ENCODE measurements around the gene TGFA.

Gene TGFA

DNA sequence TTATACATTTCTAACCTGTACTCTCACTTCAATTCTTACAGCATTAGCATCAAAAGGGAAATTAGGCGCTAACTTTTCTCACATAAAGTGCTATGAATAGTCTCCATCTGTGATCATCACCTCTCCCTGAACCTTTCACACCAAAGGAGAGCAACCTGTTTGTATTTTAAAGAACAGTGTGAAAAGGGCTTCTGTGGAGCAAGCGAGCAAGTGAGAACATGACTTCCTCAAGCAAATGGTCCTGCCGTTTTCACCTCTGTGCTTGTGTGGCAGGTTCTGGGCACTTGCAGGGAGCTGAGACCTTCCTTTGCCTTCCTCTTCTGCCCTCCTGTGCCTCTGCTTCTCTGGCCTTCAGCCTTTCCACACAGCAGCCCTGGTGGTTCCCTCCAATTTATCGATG lies 51.9 kb downstream of the TGFA start:
- H3K9ac ChIP-seq (ENCODE audit: low read length) = no peak overlapping the region
- no peak for DNase-seq
- no peak overlapping the region for H4K12ac ChIP-seq (ENCODE audit: low read depth, low read length)
- H3K4me3 ChIP-seq (ENCODE audit: low read depth, low read length) = peak overlapping the region; percentile 6
- no peaks in the 10 kb centered on the region for H3K27me3 ChIP-seq (ENCODE audit: insufficient read depth, low read length)
- no peak overlapping the region for H3K4me2 ChIP-seq (ENCODE audit: low read length)
- H3K36me3 ChIP-seq (ENCODE audit: control insufficient read depth in 1 of 2, insufficient read depth in 2 of 2, low read length in 2 of 2) = no peaks in the 10 kb centered on the region
- H3K18ac ChIP-seq (ENCODE audit: low read length) = no peak overlapping the region
- no CpG with 5 or more reads among the region's 4 CpGs for WGBS (ENCODE audit: extremely low coverage, insufficient coverage, insufficient read length)
- H2BK120ac ChIP-seq (ENCODE audit: insufficient read depth, low read length, poor library complexity) = no peak overlapping the region
- H2AFZ ChIP-seq (ENCODE audit: insufficient read depth, low read length, poor library complexity) = no peak overlapping the region
- no peak overlapping the region for H3K4ac ChIP-seq (ENCODE audit: low read depth, low read length)
- H4K8ac ChIP-seq (ENCODE audit: low read depth, low read length) = no peak overlapping the region
- H3K4me1 ChIP-seq (ENCODE audit: control insufficient read depth in 1 of 2, insufficient read depth in 2 of 2, low read length in 2 of 2) = no peaks in the 10 kb centered on the region
- no peak overlapping the region for H2AK5ac ChIP-seq (ENCODE audit: low read length)
- H4K91ac ChIP-seq (ENCODE audit: low read depth, low read length) = no peak overlapping the region
- H2BK5ac ChIP-seq (ENCODE audit: low read depth, low read length, poor library complexity) = no peak overlapping the region
- no peak overlapping the region for H3K27ac ChIP-seq (ENCODE audit: low read depth, low read length)
- H2BK12ac ChIP-seq (ENCODE audit: low read length) = no peak overlapping the region
- no peaks in the 10 kb centered on the region for H3K79me2 ChIP-seq (ENCODE audit: control insufficient read depth, insufficient read depth, low read length, poor library complexity)
- H3K14ac ChIP-seq (ENCODE audit: low read length) = no peak overlapping the region
- H3K79me1 ChIP-seq (ENCODE audit: low read length) = no peaks in the 10 kb centered on the region
- H3K23ac ChIP-seq (ENCODE audit: low read length) = no peak overlapping the region
- H3K9me3 ChIP-seq (ENCODE audit: insufficient read depth, low read depth, low read length) = no peaks in the 10 kb centered on the region

- H4K12ac ChIP-seq (ENCODE audit: low read depth, low read length) = no peak overlapping the region
- H3K23ac ChIP-seq (ENCODE audit: low read length) = no peak overlapping the region
- no peak overlapping the region for H3K14ac ChIP-seq (ENCODE audit: low read length)
- H4K8ac ChIP-seq (ENCODE audit: low read depth, low read length) = no peak overlapping the region
- no peak overlapping the region for H3K9ac ChIP-seq (ENCODE audit: low read length)
- H4K91ac ChIP-seq (ENCODE audit: low read depth, low read length) = no peak overlapping the region
- H3K4me2 ChIP-seq (ENCODE audit: low read length) = no peak overlapping the region
- no CpG with 5 or more reads among the region's 1 CpG for WGBS (ENCODE audit: extremely low coverage, insufficient coverage, insufficient read length)
- DNase-seq = no peak
- H3K4me1 ChIP-seq (ENCODE audit: control insufficient read depth in 1 of 2, insufficient read depth in 2 of 2, low read length in 2 of 2) = no peaks in the 10 kb centered on the region
- H2BK120ac ChIP-seq (ENCODE audit: insufficient read depth, low read length, poor library complexity) = no peak overlapping the region
- no peak overlapping the region for H3K4me3 ChIP-seq (ENCODE audit: low read depth, low read length)
- H2AK5ac ChIP-seq (ENCODE audit: low read length) = no peak overlapping the region
- no peaks in the 10 kb centered on the region for H3K27me3 ChIP-seq (ENCODE audit: insufficient read depth, low read length)
- H3K79me2 ChIP-seq (ENCODE audit: control insufficient read depth, insufficient read depth, low read length, poor library complexity) = no peaks in the 10 kb centered on the region
- H3K79me1 ChIP-seq (ENCODE audit: low read length) = no peaks in the 10 kb centered on the region
- H3K9me3 ChIP-seq (ENCODE audit: insufficient read depth, low read depth, low read length) = no peaks in the 10 kb centered on the region
- no peak overlapping the region for H3K27ac ChIP-seq (ENCODE audit: low read depth, low read length)
- H3K36me3 ChIP-seq (ENCODE audit: control insufficient read depth in 1 of 2, insufficient read depth in 2 of 2, low read length in 2 of 2) = no peaks in the 10 kb centered on the region
- H3K4ac ChIP-seq (ENCODE audit: low read depth, low read length) = no peak overlapping the region
- H2BK12ac ChIP-seq (ENCODE audit: low read length) = no peak overlapping the region
- H2AFZ ChIP-seq (ENCODE audit: insufficient read depth, low read length, poor library complexity) = no peak overlapping the region
- no peak overlapping the region for H3K18ac ChIP-seq (ENCODE audit: low read length)
- no peak overlapping the region for H2BK5ac ChIP-seq (ENCODE audit: low read depth, low read length, poor library complexity)
Measured at GRCh38 chr2:70501215-70501614, 52.4 kb downstream of the TGFA start.

DNA sequence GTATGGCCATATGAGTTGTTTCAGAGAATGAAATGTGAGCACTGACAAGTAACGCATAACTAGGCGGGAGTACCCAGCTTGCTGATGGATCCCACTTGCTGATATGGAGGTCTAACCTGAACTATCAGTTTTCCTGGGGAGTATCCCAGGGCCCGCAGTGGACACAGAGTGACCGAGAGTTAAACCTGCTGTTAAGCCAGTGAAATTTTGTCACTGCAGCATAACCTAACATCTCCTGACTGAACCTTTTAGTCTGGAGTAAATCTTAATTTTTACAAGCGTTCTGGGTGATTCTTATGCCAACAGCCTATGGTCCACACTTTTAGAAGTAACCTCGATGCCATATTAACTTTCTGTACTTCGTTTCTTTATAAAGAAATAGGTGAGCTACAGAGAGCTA lies 54.4 kb downstream of the TGFA start:
- no peak overlapping the region for H2BK5ac ChIP-seq (ENCODE audit: low read depth, low read length, poor library complexity)

GRCh38 chr2:70498528-70498927 lies 55.1 kb downstream of the TGFA start:
- no peak overlapping the region for H2AK5ac ChIP-seq (ENCODE audit: low read length)
- H2AFZ ChIP-seq (ENCODE audit: insufficient read depth, low read length, poor library complexity) = no peak overlapping the region
- H3K27me3 ChIP-seq (ENCODE audit: insufficient read depth, low read length) = no peaks in the 10 kb centered on the region
- H2BK12ac ChIP-seq (ENCODE audit: low read length) = no peak overlapping the region
- no peak overlapping the region for H3K4me3 ChIP-seq (ENCODE audit: low read depth, low read length)
- no peak for DNase-seq
- H4K8ac ChIP-seq (ENCODE audit: low read depth, low read length) = no peak overlapping the region
- H3K23ac ChIP-seq (ENCODE audit: low read length) = no peak overlapping the region
- H3K27ac ChIP-seq (ENCODE audit: low read depth, low read length) = no peak overlapping the region
- H3K9me3 ChIP-seq (ENCODE audit: insufficient read depth, low read depth, low read length) = no peaks in the 10 kb centered on the region
- H4K91ac ChIP-seq (ENCODE audit: low read depth, low read length) = no peak overlapping the region
- no peak overlapping the region for H3K14ac ChIP-seq (ENCODE audit: low read length)
- H2BK5ac ChIP-seq (ENCODE audit: low read depth, low read length, poor library complexity) = no peak overlapping the region
- no peak overlapping the region for H2BK120ac ChIP-seq (ENCODE audit: insufficient read depth, low read length, poor library complexity)
- no peaks in the 10 kb centered on the region for H3K79me1 ChIP-seq (ENCODE audit: low read length)
- no peaks in the 10 kb centered on the region for H3K79me2 ChIP-seq (ENCODE audit: control insufficient read depth, insufficient read depth, low read length, poor library complexity)
- H3K18ac ChIP-seq (ENCODE audit: low read length) = no peak overlapping the region
- H3K4me1 ChIP-seq (ENCODE audit: control insufficient read depth in 1 of 2, insufficient read depth in 2 of 2, low read length in 2 of 2) = no peaks in the 10 kb centered on the region
- H3K9ac ChIP-seq (ENCODE audit: low read length) = no peak overlapping the region
- WGBS (ENCODE audit: extremely low coverage, insufficient coverage, insufficient read length) = no CpG with 5 or more reads among the region's 1 CpG
- H3K4me2 ChIP-seq (ENCODE audit: low read length) = no peak overlapping the region
- no peaks in the 10 kb centered on the region for H3K36me3 ChIP-seq (ENCODE audit: control insufficient read depth in 1 of 2, insufficient read depth in 2 of 2, low read length in 2 of 2)
- H3K4ac ChIP-seq (ENCODE audit: low read depth, low read length) = no peak overlapping the region
- no peak overlapping the region for H4K12ac ChIP-seq (ENCODE audit: low read depth, low read length)

More for the DNA sequence above, 54.4 kb downstream of the TGFA start:
- Histone ChIP-seq H3K9ac (ENCODE audit: low read length) (no peak overlapping the region), H4K12ac (ENCODE audit: low read depth, low read length) (no peak overlapping the region), H3K9me3 (ENCODE audit: insufficient read depth, low read depth, low read length) (no peaks in the 10 kb centered on the region), H3K79me1 (ENCODE audit: low read length) (no peaks in the 10 kb centered on the region), H2AK5ac (ENCODE audit: low read length) (no peak overlapping the region), H3K4me2 (ENCODE audit: low read length) (no peak overlapping the region), H3K4me3 (ENCODE audit: low read depth, low read length) (no peak overlapping the region), H3K4me1 (ENCODE audit: control insufficient read depth in 1 of 2, insufficient read depth in 2 of 2, low read length in 2 of 2) (no peaks in the 10 kb centered on the region), H2BK12ac (ENCODE audit: low read length) (no peak overlapping the region), H4K91ac (ENCODE audit: low read depth, low read length) (no peak overlapping the region), H3K23ac (ENCODE audit: low read length) (no peak overlapping the region), H3K27ac (ENCODE audit: low read depth, low read length) (no peak overlapping the region), H4K8ac (ENCODE audit: low read depth, low read length) (no peak overlapping the region), H3K18ac (ENCODE audit: low read length) (no peak overlapping the region), H3K36me3 (ENCODE audit: control insufficient read depth in 1 of 2, insufficient read depth in 2 of 2, low read length in 2 of 2) (no peaks in the 10 kb centered on the region), H3K4ac (ENCODE audit: low read depth, low read length) (no peak overlapping the region), H2AFZ (ENCODE audit: insufficient read depth, low read length, poor library complexity) (no peak overlapping the region), H3K79me2 (ENCODE audit: control insufficient read depth, insufficient read depth, low read length, poor library complexity) (no peaks in the 10 kb centered on the region), H2BK120ac (ENCODE audit: insufficient read depth, low read length, poor library complexity) (no peak overlapping the region), H3K14ac (ENCODE audit: low read length) (no peak overlapping the region), H3K27me3 (ENCODE audit: insufficient read depth, low read length) (no peaks in the 10 kb centered on the region)
- no peak for DNase-seq
- whole genome bisulfite sequencing (ENCODE audit: extremely low coverage, insufficient coverage, insufficient read length) = no CpG with 5 or more reads among the region's 7 CpGs

All from trophoblast cell (in vitro differentiated cells and primary cell).